Mesenchymal stem cell (in vitro differentiated cells and primary cell): Measurements from ENCODE around the gene DMD.
A peak's percentile ranks its signal among the peaks of the same experiment; 100 is the strongest.

Experiments used
- DNase-seq: peaks from one replicate; pipeline ENCODE4 v3.0.0-alpha.2; 2013
- H2AFZ ChIP-seq: one replicate; pipeline ENCODE4 v1.6.1; 2013; ENCODE audit warnings: low read depth, mild to moderate bottlenecking, control low read depth, inconsistent platforms, low read length, moderate library complexity
- H2AK5ac ChIP-seq: 2 replicates; pipeline ENCODE4 v1.6.1; 2013; ENCODE audit warnings: low read length, moderate library complexity, mild to moderate bottlenecking, inconsistent platforms; ENCODE audit not compliant: severe bottlenecking
- H2BK120ac ChIP-seq: one replicate; pipeline ENCODE4 v1.6.1; 2013; ENCODE audit warnings: low read depth, mild to moderate bottlenecking, inconsistent platforms, low read length, moderate library complexity
- H2BK12ac ChIP-seq, 2 experiments: one replicate each; pipeline ENCODE4 v1.6.1; 2013; ENCODE audit warnings: inconsistent platforms in 2 of 2, low read length in 2 of 2, mild to moderate bottlenecking in 2 of 2, moderate library complexity in 2 of 2, control low read depth in 1 of 2
- H2BK15ac ChIP-seq: one replicate; pipeline ENCODE4 v1.6.1; 2013; ENCODE audit warnings: mild to moderate bottlenecking, low read depth, inconsistent platforms; ENCODE audit not compliant: poor library complexity, severe bottlenecking
- H2BK5ac ChIP-seq: 2 replicates; pipeline ENCODE4 v1.6.1; 2013; ENCODE audit warnings: low read depth, mild to moderate bottlenecking, low read length, control low read depth, inconsistent platforms; ENCODE audit not compliant: poor library complexity, severe bottlenecking
- H3K14ac ChIP-seq, 2 experiments: one replicate each; pipeline ENCODE4 v1.6.1; 2013; ENCODE audit warnings: inconsistent platforms in 2 of 2, low read length in 2 of 2, control low read depth in 1 of 2, mild to moderate bottlenecking in 1 of 2, moderate library complexity in 1 of 2
- H3K18ac ChIP-seq, 2 experiments: one replicate each; pipeline ENCODE4 v1.6.1; 2013; ENCODE audit warnings: inconsistent platforms in 2 of 2, low read length in 2 of 2, control low read depth in 1 of 2, low read depth in 1 of 2, mild to moderate bottlenecking in 1 of 2
- H3K23ac ChIP-seq, 2 experiments: one replicate each; pipeline ENCODE4 v1.6.1; 2013; ENCODE audit warnings: inconsistent platforms in 2 of 2, low read length in 2 of 2, mild to moderate bottlenecking in 2 of 2, moderate library complexity in 2 of 2, control low read depth in 1 of 2
- H3K27ac ChIP-seq: 2 replicates; pipeline ENCODE4 v1.5.1; 2013; ENCODE audit warnings: mild to moderate bottlenecking, moderate library complexity, low read length, control low read depth, inconsistent platforms; ENCODE audit not compliant: poor library complexity, severe bottlenecking
- H3K27me3 ChIP-seq, 2 experiments: 2 replicates each; pipeline versions ENCODE4 v1.6.1 to v1.7.0; 2013; ENCODE audit warnings: low read length in 2 of 2, mild to moderate bottlenecking in 2 of 2, moderate library complexity in 2 of 2, control low read depth in 1 of 2, inconsistent platforms in 1 of 2; ENCODE audit not compliant: control insufficient read depth in 1 of 2, insufficient read depth in 1 of 2
- H3K36me3 ChIP-seq, 2 experiments: 2 replicates each; pipeline versions ENCODE4 v1.6.1 to v1.7.0; 2013; ENCODE audit warnings: low read length in 2 of 2, control low read depth in 1 of 2, inconsistent platforms in 1 of 2, low read depth in 1 of 2, mild to moderate bottlenecking in 1 of 2; ENCODE audit not compliant: insufficient read depth in 2 of 2, control insufficient read depth in 1 of 2
- H3K4ac ChIP-seq, 2 experiments: one replicate each; pipeline ENCODE4 v1.6.1; 2013; ENCODE audit warnings: inconsistent platforms in 2 of 2, low read length in 2 of 2, mild to moderate bottlenecking in 2 of 2, moderate library complexity in 2 of 2, control low read depth in 1 of 2, low read depth in 1 of 2
- H3K4me1 ChIP-seq: 2 replicates; pipeline ENCODE4 v1.6.1; 2013; ENCODE audit warnings: low read depth, low read length, control low read depth; ENCODE audit not compliant: control insufficient read depth, insufficient read depth
- H3K4me2 ChIP-seq: 2 replicates; pipeline ENCODE4 v1.6.1; 2013; ENCODE audit warnings: low read length, mild to moderate bottlenecking, inconsistent platforms; ENCODE audit not compliant: poor library complexity, severe bottlenecking
- H3K4me3 ChIP-seq, 2 experiments: 2 replicates each; pipeline versions ENCODE4 v1.5.1 to v1.7.0; 2013; ENCODE audit warnings: low read length in 2 of 2, mild to moderate bottlenecking in 2 of 2, control low read depth in 1 of 2, low read depth in 1 of 2; ENCODE audit not compliant: insufficient read depth in 1 of 2
- H3K79me1 ChIP-seq: replicated peaks from 2 replicates; pipeline ENCODE4 v1.6.1; 2013; ENCODE audit warnings: mild to moderate bottlenecking, control low read depth, low read length, inconsistent platforms; ENCODE audit not compliant: poor library complexity, severe bottlenecking
- H3K9ac ChIP-seq: 2 replicates; pipeline ENCODE4 v1.7.0; 2013; ENCODE audit warnings: mild to moderate bottlenecking, low read length, moderate library complexity
- H3K9me3 ChIP-seq: 2 replicates; pipeline ENCODE4 v1.7.0; 2013; ENCODE audit warnings: mild to moderate bottlenecking, low read length; ENCODE audit not compliant: control insufficient read depth
- H4K8ac ChIP-seq: one replicate; pipeline ENCODE4 v1.6.1; 2013; ENCODE audit warnings: inconsistent platforms, mild to moderate bottlenecking, low read length, moderate library complexity
- H4K91ac ChIP-seq: one replicate; pipeline ENCODE4 v1.6.1; 2013; ENCODE audit warnings: mild to moderate bottlenecking, low read length, inconsistent platforms
- WGBS: methylation state at CpG from one replicate; pipeline ENCODE4 v1.1.7; 2013; ENCODE audit warnings: mixed read lengths; 5-methylcytosine and 5-hydroxymethylcytosine counted together

Gene DMD

DNA sequence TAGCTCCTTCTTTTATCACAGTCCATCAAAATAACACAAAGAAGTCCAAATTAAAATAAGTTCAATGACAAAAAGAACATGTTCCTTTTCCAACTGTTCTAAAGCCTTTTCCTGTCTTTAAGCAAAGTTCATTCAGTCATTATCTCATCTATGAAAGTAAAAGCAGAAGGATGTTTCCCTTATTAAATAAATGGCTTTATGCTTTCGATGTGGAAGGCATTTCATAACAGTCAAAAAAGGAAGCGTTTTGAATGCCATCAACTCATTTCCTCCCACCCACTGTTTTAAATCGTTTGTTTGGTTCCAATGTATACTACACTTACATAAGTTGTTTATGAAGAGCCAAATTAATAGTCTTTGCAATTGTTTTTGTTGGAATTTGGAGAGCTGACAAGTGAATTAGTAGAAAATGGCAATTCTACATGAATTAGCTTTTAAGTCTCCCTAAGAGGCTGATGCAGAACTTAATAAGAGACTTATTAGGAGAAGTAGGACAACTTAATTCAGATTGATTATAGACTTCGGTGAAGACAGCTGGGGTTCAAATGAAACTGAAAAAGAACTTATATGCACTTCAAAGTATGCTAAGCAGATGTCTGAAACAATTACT is 1746.9 kb downstream of the DMD start:
- Histone ChIP-seq H3K4me1 (no peaks in the 10 kb centered on the region), H3K4me3 (no peak overlapping the region), H2AK5ac (no peak overlapping the region), H3K9me3 (no peaks in the 10 kb centered on the region), H3K36me3 (no peaks in the 10 kb centered on the region), H3K79me1 (no peaks in the 10 kb centered on the region), H2BK15ac (no peak overlapping the region), H3K27ac (no peak overlapping the region), H3K18ac (no peak overlapping the region), H4K8ac (no peak overlapping the region), H2AFZ (no peak overlapping the region), H2BK12ac (no peak overlapping the region), H4K91ac (no peak overlapping the region), H3K23ac (no peak overlapping the region), H2BK5ac (no peak overlapping the region), H3K4me2 (no peak overlapping the region), H3K9ac (no peak overlapping the region), H3K4ac (no peak overlapping the region), H3K14ac (no peak overlapping the region), H3K27me3 (no peaks in the 10 kb centered on the region), H2BK120ac (no peak overlapping the region)
- DNase-seq: no peak
- WGBS: 100% methylated on average over 1 of the region's 4 CpGs

DNA sequence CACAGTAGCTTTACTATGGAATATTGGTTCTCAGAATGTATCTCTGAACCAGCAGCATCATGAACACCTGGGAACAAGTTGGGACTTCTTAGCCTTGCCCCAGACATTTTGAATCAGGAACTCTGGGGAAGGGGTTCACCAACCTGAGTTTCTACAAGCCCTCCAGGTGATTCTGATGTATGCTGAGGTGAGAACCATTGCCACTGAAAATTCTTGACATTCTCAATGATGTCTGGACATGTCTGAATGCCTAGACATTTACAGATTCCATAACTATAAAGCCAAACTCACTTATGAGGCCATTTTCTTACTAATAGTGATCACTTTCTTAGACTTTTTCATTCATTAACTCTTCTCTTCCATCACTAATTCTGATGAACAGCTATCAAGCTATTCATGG is 1750.1 kb downstream of the DMD start:
- H3K14ac ChIP-seq: no peak overlapping the region
- no peaks in the 10 kb centered on the region for H3K36me3 ChIP-seq
- no peak overlapping the region for H3K9ac ChIP-seq
- H3K27ac ChIP-seq: no peak overlapping the region
- H2BK5ac ChIP-seq: no peak overlapping the region
- no peak overlapping the region for H2BK120ac ChIP-seq
- no peak overlapping the region for H3K23ac ChIP-seq
- H2BK12ac ChIP-seq: no peak overlapping the region
- no peaks in the 10 kb centered on the region for H3K9me3 ChIP-seq
- no peak overlapping the region for H2AFZ ChIP-seq
- H3K4me1 ChIP-seq: no peaks in the 10 kb centered on the region
- no peak for DNase-seq
- H4K8ac ChIP-seq: no peak overlapping the region
- no peak overlapping the region for H3K4ac ChIP-seq
- no peak overlapping the region for H3K4me3 ChIP-seq
- no peak overlapping the region for H2BK15ac ChIP-seq
- H4K91ac ChIP-seq: no peak overlapping the region
- no peaks in the 10 kb centered on the region for H3K79me1 ChIP-seq
- H2AK5ac ChIP-seq: no peak overlapping the region
- no peak overlapping the region for H3K4me2 ChIP-seq
- H3K27me3 ChIP-seq: no peaks in the 10 kb centered on the region
- no peak overlapping the region for H3K18ac ChIP-seq

DNA sequence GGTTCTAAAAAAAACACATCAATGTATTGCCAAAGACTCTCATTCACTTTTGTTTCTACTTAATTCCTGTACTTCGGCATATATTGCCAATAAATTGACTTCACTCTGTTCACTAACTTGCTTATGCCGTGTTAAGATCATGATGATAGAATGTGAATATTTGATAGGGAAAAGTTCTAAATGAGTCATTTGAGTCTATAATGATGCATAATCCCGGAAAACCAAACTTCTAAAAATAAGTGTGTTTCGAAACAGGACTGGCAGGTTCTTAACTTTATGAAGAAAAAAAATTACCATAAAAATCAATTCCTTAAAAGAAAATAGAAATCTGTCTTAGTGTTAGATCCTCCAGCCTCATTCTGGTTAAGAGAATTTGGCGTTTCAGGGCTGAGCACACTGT is 1752.0 kb downstream of the DMD start:
- Histone ChIP-seq H2BK15ac (no peak overlapping the region), H3K4me1 (no peaks in the 10 kb centered on the region), H3K9me3 (no peaks in the 10 kb centered on the region), H3K79me1 (no peaks in the 10 kb centered on the region), H3K36me3 (no peaks in the 10 kb centered on the region), H3K18ac (no peak overlapping the region), H2BK5ac (no peak overlapping the region), H3K4me3 (no peak overlapping the region), H3K9ac (peak overlapping the region; percentile 48), H2BK12ac (no peak overlapping the region), H3K27ac (no peak overlapping the region), H3K4ac (no peak overlapping the region), H2AK5ac (no peak overlapping the region), H4K8ac (no peak overlapping the region), H2BK120ac (no peak overlapping the region), H3K23ac (no peak overlapping the region), H2AFZ (no peak overlapping the region), H3K14ac (no peak overlapping the region), H3K4me2 (no peak overlapping the region), H4K91ac (no peak overlapping the region), H3K27me3 (no peaks in the 10 kb centered on the region)
- DNase-seq: no peak
- no CpG with 5 or more reads among the region's 5 CpGs for WGBS

DNA sequence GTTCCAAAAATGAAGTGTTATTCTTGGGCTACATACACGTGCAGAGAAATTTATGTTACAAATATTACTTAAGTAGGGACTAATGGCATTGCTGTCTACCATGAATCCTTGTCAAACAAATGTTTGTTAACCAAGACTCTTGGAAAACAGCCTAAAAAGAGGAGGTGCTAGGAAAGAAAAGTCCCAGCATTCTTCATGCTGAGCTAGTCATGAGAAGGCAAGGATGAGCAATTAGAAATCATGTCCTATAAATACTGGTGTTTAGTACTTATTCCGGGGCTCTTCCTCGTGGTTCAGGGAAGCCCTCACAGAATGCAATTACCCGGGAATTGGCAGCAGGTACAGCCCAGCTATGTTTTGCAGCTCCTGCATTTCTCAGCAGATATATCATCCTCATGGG is 1761.4 kb downstream of the DMD start:
- Histone ChIP-seq H3K4me3 (no peak overlapping the region), H3K9me3 (no peaks in the 10 kb centered on the region), H3K18ac (no peak overlapping the region), H2BK15ac (no peak overlapping the region), H2BK120ac (no peak overlapping the region), H2AFZ (no peak overlapping the region), H3K79me1 (no peaks in the 10 kb centered on the region), H3K4me2 (no peak overlapping the region), H3K4ac (no peak overlapping the region), H2BK12ac (no peak overlapping the region), H3K23ac (no peak overlapping the region), H3K14ac (no peak overlapping the region), H3K9ac (no peak overlapping the region), H3K27me3 (no peaks in the 10 kb centered on the region), H3K27ac (no peak overlapping the region), H2AK5ac (no peak overlapping the region), H3K4me1 (no peaks in the 10 kb centered on the region), H3K36me3 (no peaks in the 10 kb centered on the region), H4K8ac (no peak overlapping the region), H2BK5ac (no peak overlapping the region), H4K91ac (no peak overlapping the region)
- DNase-seq: peak; percentile 7
- 81% methylated on average over 3 of the region's 4 CpGs for WGBS
